Liver (tissue), 3 donors: ENCODE results near the gene FKRP.

ENCODE experiments used
- GABPA ChIP-seq, 2 donors: IDR thresholded peaks in 1 of 2; conservative IDR thresholded peaks in 1 of 2; 2 replicates each; pipeline ENCODE4 v1.6.1; 2016; ENCODE audit warnings: antibody characterized with exemption in 2 of 2, mild to moderate bottlenecking in 1 of 2, moderate library complexity in 1 of 2
- RAD21 ChIP-seq, 2 donors: IDR thresholded peaks; 2 replicates each; pipeline ENCODE4 v1.6.1; 2016; ENCODE audit warnings: antibody characterized with exemption in 2 of 2, mild to moderate bottlenecking in 2 of 2
- RXRA ChIP-seq, 2 donors: IDR thresholded peaks; 2 replicates each; pipeline ENCODE4 v1.6.1; 2017 to 2018; ENCODE audit warnings: antibody characterized with exemption in 2 of 2, mild to moderate bottlenecking in 1 of 2
- SP1 ChIP-seq: IDR thresholded peaks from 2 replicates; pipeline ENCODE4 v1.6.1; 2018; ENCODE audit warnings: antibody characterized with exemption, mild to moderate bottlenecking
- TF ChIP-seq, protein P1 (sequence below): fragments of 150-350 bp; IDR thresholded peaks from 2 replicates; pipeline ENCODE4 v1.5.1; 2017; ENCODE audit warnings: improper control_type of control experiment, low read depth, low read length; ENCODE audit not compliant: missing input control
- TF ChIP-seq, protein P2 (sequence below): IDR thresholded peaks from 2 replicates; pipeline ENCODE4 v1.6.1; 2016; ENCODE audit warnings: antibody characterized with exemption
- TF ChIP-seq, protein P3 (sequence below): IDR thresholded peaks from 2 replicates; pipeline ENCODE4 v1.6.1; 2016; ENCODE audit warnings: antibody characterized with exemption, mild to moderate bottlenecking
- TF ChIP-seq, protein P4 (sequence below): IDR thresholded peaks from 2 replicates; pipeline ENCODE4 v1.6.1; 2016; ENCODE audit warnings: antibody characterized with exemption
- donor health status: healthy.
- donor health status: healthy.

DNA sequence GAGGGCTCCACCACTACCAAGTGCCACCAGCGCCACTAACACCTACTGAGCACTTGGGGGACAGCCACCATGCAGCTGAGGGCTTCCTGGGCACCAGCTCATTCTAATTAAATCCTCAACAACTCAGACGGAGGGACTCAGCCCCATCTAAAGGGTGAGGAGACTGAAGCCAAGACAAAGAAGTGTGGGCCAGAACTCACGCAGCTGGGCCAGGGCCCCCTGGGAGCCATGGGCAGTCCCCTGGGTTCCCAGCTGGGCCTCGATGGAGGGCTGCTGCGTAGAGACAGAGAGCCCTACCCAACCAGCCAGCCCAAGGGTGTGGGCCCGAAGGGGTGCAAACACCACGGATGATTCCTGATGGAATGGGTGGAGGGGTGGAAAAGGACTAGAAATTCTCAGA is 16.2 kb upstream of the FKRP start:
- TF ChIP-seq, protein P1, sequence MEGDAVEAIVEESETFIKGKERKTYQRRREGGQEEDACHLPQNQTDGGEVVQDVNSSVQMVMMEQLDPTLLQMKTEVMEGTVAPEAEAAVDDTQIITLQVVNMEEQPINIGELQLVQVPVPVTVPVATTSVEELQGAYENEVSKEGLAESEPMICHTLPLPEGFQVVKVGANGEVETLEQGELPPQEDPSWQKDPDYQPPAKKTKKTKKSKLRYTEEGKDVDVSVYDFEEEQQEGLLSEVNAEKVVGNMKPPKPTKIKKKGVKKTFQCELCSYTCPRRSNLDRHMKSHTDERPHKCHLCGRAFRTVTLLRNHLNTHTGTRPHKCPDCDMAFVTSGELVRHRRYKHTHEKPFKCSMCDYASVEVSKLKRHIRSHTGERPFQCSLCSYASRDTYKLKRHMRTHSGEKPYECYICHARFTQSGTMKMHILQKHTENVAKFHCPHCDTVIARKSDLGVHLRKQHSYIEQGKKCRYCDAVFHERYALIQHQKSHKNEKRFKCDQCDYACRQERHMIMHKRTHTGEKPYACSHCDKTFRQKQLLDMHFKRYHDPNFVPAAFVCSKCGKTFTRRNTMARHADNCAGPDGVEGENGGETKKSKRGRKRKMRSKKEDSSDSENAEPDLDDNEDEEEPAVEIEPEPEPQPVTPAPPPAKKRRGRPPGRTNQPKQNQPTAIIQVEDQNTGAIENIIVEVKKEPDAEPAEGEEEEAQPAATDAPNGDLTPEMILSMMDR, result no peak
- TF ChIP-seq GABPA (IDR thresholded peaks at IDR 0.05 in 1 of 2, conservative IDR thresholded peaks at IDR 0.05 in 1 of 2) (no peak), SP1 (no peak), RXRA (IDR thresholded peaks at IDR 0.05) (no peak), RAD21 (IDR thresholded peaks at IDR 0.05) (no peak)
- TF ChIP-seq, protein P2, sequence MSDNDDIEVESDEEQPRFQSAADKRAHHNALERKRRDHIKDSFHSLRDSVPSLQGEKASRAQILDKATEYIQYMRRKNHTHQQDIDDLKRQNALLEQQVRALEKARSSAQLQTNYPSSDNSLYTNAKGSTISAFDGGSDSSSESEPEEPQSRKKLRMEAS, result no peak
- TF ChIP-seq, protein P3, sequence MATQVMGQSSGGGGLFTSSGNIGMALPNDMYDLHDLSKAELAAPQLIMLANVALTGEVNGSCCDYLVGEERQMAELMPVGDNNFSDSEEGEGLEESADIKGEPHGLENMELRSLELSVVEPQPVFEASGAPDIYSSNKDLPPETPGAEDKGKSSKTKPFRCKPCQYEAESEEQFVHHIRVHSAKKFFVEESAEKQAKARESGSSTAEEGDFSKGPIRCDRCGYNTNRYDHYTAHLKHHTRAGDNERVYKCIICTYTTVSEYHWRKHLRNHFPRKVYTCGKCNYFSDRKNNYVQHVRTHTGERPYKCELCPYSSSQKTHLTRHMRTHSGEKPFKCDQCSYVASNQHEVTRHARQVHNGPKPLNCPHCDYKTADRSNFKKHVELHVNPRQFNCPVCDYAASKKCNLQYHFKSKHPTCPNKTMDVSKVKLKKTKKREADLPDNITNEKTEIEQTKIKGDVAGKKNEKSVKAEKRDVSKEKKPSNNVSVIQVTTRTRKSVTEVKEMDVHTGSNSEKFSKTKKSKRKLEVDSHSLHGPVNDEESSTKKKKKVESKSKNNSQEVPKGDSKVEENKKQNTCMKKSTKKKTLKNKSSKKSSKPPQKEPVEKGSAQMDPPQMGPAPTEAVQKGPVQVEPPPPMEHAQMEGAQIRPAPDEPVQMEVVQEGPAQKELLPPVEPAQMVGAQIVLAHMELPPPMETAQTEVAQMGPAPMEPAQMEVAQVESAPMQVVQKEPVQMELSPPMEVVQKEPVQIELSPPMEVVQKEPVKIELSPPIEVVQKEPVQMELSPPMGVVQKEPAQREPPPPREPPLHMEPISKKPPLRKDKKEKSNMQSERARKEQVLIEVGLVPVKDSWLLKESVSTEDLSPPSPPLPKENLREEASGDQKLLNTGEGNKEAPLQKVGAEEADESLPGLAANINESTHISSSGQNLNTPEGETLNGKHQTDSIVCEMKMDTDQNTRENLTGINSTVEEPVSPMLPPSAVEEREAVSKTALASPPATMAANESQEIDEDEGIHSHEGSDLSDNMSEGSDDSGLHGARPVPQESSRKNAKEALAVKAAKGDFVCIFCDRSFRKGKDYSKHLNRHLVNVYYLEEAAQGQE, result no peak
- TF ChIP-seq, protein P4, sequence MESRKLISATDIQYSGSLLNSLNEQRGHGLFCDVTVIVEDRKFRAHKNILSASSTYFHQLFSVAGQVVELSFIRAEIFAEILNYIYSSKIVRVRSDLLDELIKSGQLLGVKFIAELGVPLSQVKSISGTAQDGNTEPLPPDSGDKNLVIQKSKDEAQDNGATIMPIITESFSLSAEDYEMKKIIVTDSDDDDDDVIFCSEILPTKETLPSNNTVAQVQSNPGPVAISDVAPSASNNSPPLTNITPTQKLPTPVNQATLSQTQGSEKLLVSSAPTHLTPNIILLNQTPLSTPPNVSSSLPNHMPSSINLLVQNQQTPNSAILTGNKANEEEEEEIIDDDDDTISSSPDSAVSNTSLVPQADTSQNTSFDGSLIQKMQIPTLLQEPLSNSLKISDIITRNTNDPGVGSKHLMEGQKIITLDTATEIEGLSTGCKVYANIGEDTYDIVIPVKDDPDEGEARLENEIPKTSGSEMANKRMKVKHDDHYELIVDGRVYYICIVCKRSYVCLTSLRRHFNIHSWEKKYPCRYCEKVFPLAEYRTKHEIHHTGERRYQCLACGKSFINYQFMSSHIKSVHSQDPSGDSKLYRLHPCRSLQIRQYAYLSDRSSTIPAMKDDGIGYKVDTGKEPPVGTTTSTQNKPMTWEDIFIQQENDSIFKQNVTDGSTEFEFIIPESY, result no peak
